GM10266 (cell line): ENCODE measurements around the gene AUTS2.

ENCODE experiments used
- DNase-seq: peaks from one replicate; pipeline ENCODE4 v3.0.0; 2012; ENCODE audit errors: extremely low spot score
- TF ChIP-seq, protein P1 (sequence below): IDR thresholded peaks from 2 replicates; pipeline ENCODE4 v1.5.1; 2012; ENCODE audit warnings: mild to moderate bottlenecking, low read depth; ENCODE audit not compliant: control insufficient read depth, insufficient read depth; ENCODE audit errors: missing control alignments

The AUTS2 gene

DNA sequence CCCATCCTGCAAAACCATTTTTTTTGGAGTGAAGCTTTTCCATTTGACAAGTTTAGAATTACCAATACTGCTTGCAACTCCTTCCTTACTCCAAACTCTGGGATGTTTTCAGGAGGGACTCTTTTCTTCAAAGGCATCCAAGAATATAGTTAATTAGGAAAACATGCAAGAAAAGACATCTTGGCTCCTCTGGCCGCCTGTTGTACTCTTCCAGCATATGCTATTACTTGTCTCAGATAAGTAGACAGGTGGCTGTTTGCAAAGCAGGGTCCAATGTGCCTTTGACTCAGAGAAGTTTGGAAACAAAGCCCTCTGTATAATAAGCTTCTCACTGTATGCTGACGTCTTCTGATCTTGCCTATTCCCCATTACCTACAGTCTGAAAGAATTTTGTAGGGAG is 746.5 kb downstream of the AUTS2 start:
- TF ChIP-seq, protein P1, sequence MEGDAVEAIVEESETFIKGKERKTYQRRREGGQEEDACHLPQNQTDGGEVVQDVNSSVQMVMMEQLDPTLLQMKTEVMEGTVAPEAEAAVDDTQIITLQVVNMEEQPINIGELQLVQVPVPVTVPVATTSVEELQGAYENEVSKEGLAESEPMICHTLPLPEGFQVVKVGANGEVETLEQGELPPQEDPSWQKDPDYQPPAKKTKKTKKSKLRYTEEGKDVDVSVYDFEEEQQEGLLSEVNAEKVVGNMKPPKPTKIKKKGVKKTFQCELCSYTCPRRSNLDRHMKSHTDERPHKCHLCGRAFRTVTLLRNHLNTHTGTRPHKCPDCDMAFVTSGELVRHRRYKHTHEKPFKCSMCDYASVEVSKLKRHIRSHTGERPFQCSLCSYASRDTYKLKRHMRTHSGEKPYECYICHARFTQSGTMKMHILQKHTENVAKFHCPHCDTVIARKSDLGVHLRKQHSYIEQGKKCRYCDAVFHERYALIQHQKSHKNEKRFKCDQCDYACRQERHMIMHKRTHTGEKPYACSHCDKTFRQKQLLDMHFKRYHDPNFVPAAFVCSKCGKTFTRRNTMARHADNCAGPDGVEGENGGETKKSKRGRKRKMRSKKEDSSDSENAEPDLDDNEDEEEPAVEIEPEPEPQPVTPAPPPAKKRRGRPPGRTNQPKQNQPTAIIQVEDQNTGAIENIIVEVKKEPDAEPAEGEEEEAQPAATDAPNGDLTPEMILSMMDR, result no peak
- DNase-seq, result no peak

DNA sequence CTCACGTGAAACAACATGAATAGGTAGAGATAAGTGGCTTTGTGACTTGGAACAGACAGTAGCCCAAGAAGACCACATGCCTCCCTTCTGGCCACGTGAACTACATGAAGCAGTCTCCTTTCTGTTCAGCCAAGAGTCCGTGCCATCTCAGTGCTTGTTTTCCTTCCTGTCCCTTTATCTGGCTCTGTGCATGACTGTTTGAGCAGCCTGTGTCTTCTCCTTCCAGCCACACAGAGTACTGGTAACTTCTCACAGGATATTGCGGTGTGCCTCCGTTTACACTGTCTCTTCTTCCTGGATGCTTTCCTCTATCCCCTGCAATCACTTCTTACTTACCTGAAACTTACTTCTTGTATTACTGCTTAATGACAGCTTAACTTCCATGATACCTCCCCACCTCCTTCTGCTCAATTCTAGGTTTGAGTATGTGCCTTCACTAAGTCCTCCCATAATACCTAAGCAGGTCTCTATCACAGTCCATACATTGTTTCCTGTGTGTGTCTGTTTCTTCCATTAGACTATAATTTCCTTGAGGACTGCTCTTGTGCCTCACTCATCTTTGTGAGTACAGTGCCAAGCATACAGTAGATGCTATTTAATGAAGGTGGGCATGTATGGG is 748.7 kb downstream of the AUTS2 start:
- no peak for DNase-seq
- TF ChIP-seq, protein P1, result no peak

DNA sequence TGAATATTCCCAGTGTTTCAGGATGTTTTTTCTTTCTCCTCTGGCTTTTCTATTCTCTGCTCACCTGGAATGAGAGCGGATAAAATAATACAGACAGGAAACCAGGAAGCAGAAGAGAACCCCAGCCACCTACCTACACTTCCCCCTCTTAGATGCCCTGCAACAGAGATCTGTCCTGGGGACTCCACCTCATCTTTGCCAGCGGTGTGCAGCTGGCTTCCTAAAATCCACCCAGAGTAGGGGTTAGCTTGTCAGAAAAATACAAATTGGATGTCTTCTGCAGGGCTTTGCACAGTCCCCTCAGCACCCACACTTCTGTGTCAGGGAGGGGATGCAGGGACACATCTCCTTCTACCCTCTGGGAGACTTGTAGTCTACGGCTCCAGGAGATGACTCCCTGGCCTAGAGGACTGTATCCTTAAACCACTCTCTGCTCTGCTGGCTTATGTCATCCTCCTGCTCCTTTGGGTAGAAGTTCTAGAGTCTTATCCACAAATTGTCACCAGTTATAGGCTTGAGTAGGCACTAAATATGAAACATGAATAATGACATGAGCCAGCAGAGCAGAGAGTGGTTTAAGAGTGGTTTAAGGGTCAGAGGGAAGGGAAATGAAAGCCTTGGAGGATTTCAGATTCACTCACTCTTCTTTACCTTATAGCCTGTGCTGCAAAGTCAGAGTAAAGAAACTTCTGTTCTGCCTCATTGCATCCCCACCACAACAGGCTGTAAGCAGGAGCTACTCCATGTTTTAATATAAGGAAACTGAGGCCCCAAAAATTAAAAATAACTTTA is 749.4 kb downstream of the AUTS2 start:
- DNase-seq, result peak; percentile 12
- TF ChIP-seq, protein P1, result no peak

DNA sequence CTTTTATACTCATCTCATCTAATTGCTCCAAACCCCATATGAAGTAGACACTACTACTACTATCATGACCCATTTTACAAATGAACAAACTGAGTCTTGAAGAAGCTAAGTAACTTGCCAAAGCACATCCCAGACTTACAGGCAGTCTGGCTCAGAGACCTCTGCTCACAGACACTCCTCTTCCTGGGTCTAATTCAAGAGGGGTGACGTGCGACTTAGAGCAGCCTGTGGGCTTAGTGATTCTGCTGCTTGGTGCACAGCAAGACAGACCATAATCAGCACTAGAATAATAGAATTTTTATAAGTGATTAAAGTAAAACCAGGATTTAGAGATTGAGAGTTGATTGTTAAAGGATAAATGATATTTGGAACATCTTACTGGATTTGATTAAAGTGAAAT is 750.8 kb downstream of the AUTS2 start:
- TF ChIP-seq, protein P1, result no peak
- DNase-seq, result no peak

DNA sequence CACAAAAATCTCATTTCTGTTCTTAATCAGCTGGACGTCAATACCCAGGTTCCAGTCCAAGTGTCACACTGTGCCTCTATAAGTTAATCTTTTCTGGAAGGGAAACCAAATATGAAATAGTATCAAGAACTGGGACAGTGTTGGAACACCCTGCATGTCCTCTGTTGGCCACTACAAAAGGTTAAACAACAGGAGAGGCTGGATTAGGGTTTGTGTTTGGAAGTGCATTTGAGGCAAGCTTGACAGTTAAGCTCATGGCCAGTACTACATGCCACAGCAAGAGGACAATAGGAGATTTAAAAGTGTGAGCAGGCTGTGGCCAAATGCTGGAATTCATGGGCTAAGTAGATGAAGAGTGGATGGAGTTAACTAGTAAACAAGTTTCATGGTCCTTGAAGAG is 751.5 kb downstream of the AUTS2 start:
- no peak for DNase-seq
- TF ChIP-seq, protein P1, result no peak

DNA sequence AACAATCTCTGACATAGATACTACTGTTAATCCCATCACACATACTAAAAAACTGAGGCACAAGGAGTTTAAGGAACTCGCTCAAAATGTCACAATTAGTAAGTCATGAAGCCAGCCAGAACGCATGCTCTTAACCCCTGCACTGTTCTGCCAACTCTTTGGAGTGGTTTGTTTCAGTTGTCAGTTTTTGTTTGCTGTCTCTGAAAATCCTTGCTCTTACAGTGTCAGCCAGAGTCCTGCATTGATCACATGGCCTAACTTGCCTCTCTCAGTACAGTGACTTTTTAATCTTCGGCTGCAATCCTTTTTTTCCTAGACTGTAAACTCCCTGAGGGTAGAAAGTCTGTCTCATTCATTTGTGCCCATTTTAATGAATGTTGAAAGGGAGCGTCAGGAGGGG is 753.8 kb downstream of the AUTS2 start:
- TF ChIP-seq, protein P1, result no peak
- DNase-seq, result no peak

DNA sequence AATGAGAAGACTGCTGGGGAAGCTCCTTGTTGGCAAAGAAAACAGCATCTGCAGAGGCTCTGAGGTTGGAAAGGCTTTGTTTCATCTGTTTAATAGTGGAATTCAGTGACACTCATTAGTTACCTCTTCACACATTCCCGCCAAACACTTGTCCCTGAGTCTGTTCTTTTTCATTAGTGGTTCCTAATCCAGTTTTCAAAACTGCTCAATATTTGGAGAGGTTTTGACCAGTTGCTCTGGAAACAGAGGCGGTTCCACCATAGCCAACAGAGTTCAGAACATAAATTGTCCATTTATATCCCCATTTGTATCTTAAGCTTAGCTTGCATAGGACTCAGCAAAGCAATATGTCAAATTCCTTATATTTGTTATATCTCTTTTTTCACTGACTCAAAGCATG is 754.6 kb downstream of the AUTS2 start:
- TF ChIP-seq, protein P1, result no peak
- no peak for DNase-seq
